ENCODE data around the gene LDLRAD4. TPM values are rescaled to one million over a fixed set of nuclear protein-coding genes. Genes with fewer than 3 reads are reported as not detected.

LDLRAD4 gene
- total RNA-seq, 2 experiments from 2014 or later, result 34.3 to 35.7 TPM

GRCh38 chr18:13382366-13382953 is 163.9 kb downstream of the LDLRAD4 start:
- peak overlapping the region; percentile 73 for H3K4me3 Mint-ChIP-seq
- H3K4me1 Mint-ChIP-seq (ENCODE audit: low read depth), result peaks cover 51% of the 10 kb centered on the region
- ChIA-PET POLR2A (interaction anchor here (1.0 kb wide), 1 partner anchor 108 kb away, joined by 5 read pairs; no protein-coding TSS in a partner anchor), CTCF (interaction anchor here (1.7 to 5.9 kb wide), 3 partner anchors 12 to 166 kb away, joined by 5 to 33 read pairs (median 10); no protein-coding TSS in a partner anchor)
- H3K9me3 Mint-ChIP-seq (ENCODE audit: insufficient read depth), result no peaks in the 10 kb centered on the region
- peak; percentile 59 for ATAC-seq
- no peaks in the 10 kb centered on the region for H3K36me3 Mint-ChIP-seq (ENCODE audit: low read depth)
- DNase-seq, result peak; percentile 49
- H3K27me3 Mint-ChIP-seq (ENCODE audit: low read depth), result no peaks in the 10 kb centered on the region
- H3K27ac Mint-ChIP-seq, result peak overlapping the region; percentile 92

- H3K9me3 Mint-ChIP-seq (ENCODE audit: insufficient read depth), result no peaks in the 10 kb centered on the region
- peaks cover 43% of the 10 kb centered on the region for H3K4me1 Mint-ChIP-seq (ENCODE audit: low read depth)
- H3K27me3 Mint-ChIP-seq (ENCODE audit: low read depth), result no peaks in the 10 kb centered on the region
- no peak for DNase-seq
- peak overlapping the region; percentile 92 for H3K27ac Mint-ChIP-seq
- peak overlapping the region; percentile 1 for H3K4me3 Mint-ChIP-seq
- H3K36me3 Mint-ChIP-seq (ENCODE audit: low read depth), result no peaks in the 10 kb centered on the region
- ChIA-PET CTCF (interaction anchor here (1.7 kb wide), 1 partner anchor 167 kb away, joined by 10 read pairs; no protein-coding TSS in a partner anchor), POLR2A (interaction anchor here (0.6 kb wide), 1 partner anchor 965 kb away, joined by 3 read pairs; no protein-coding TSS in a partner anchor)
- ATAC-seq, result no peak
These were observed 164.6 kb downstream of the LDLRAD4 start for GRCh38 chr18:13382954-13383827.

- no peak for DNase-seq
- ATAC-seq, result no peak
- Mint-ChIP-seq H3K4me3 (no peak overlapping the region), H3K4me1 (ENCODE audit: low read depth) (peaks cover 12% of the 10 kb centered on the region), H3K27me3 (ENCODE audit: low read depth) (no peaks in the 10 kb centered on the region), H3K36me3 (ENCODE audit: low read depth) (no peaks in the 10 kb centered on the region), H3K9me3 (ENCODE audit: insufficient read depth) (no peaks in the 10 kb centered on the region), H3K27ac (no peak overlapping the region)
- ChIA-PET POLR2A (no interaction called here), CTCF (no interaction called here)
These were observed 168.6 kb downstream of the LDLRAD4 start for GRCh38 chr18:13386891-13387801.

DNA sequence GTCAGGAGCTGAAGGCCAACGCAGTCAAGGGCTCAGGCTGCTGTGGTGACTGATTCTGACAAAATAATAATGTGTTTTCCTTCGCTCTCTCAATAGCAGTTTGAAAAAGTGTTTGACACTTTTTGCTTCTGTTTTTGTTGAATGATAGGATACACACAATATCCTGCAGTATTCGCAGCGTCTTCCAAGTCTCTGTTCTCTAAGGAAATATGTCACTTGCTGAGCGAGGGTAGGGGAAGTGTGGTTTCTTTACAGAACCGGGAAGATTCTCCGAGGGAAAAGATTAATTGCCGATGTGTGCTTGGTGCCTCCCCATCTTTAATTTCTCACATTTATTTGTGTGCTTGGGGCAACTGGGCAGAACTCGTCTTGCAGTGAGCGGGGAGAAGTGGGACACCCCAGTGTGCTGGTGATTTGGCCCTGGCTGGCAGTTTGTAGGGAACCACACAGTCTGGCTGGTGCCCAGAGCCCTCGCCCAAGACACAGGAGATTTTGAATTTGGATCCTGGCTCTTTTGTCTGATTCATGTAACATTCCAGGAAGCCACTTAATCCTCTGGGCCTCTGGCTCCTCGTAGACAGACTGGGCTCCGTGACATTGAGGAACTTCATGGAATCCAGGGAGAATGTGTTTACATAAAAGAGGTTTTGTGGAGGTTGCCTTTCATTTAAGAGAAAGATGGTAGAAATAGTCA is 169.4 kb downstream of the LDLRAD4 start:
- POLR2A ChIA-PET, result no interaction called here
- no peak for ATAC-seq
- Mint-ChIP-seq H3K36me3 (ENCODE audit: low read depth) (no peaks in the 10 kb centered on the region), H3K27me3 (ENCODE audit: low read depth) (no peaks in the 10 kb centered on the region), H3K9me3 (ENCODE audit: insufficient read depth) (no peaks in the 10 kb centered on the region), H3K4me1 (ENCODE audit: low read depth) (peaks cover 4% of the 10 kb centered on the region), H3K27ac (no peak overlapping the region), H3K4me3 (no peak overlapping the region)
- CTCF ChIA-PET, result no interaction called here
- DNase-seq, result no peak

DNA sequence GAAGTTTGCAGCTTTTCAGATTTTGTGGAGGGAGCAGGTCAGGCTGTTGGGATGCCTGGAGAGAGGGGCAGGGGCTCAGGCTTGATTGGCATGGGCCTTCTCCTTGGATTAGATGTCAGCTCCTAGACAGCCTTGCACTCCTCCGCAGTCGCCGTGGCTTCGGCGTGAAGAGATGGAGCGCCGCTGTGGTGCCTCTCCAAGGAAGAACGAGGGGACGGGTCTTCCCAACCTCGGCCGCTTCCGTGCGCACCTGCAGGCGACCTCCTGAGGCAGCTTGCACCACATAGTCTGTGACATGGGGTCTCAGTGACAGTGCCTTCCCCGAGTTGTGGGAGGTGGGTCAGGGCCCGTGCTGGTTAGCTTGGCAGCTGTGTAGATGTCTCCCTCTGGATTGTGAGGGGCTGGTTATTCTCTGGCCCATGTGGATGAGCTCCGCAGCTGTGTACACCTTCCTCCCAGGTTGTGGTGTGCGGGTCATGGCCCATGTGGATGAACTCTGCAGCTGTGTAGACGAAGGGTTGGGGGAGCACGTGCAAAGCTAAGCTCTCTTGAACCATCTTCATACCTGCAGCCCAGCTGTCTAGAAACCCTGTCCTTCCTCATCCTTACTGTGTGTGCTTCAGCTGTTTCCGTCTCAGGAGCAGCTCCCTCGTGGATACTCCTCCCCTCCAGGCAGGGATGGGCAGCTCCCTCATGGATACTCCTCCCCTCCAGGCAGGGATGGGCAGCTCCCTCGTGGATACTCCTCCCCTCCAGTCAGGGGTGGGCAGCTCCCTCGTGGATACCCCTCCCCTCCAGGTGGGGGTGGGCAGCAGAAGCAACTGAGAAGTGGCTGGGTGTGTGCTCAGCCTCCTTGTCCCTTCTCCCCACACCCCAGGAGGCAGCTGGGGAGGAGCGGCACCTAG is 170.3 kb downstream of the LDLRAD4 start:
- ChIA-PET POLR2A (no interaction called here), CTCF (no interaction called here)
- ATAC-seq, result peak; percentile 17
- H3K4me3 Mint-ChIP-seq, result no peak overlapping the region
- no peaks in the 10 kb centered on the region for H3K27me3 Mint-ChIP-seq (ENCODE audit: low read depth)
- peaks cover 4% of the 10 kb centered on the region for H3K4me1 Mint-ChIP-seq (ENCODE audit: low read depth)
- no peak for DNase-seq
- peak overlapping the region; percentile 63 for H3K27ac Mint-ChIP-seq
- H3K36me3 Mint-ChIP-seq (ENCODE audit: low read depth), result no peaks in the 10 kb centered on the region
- H3K9me3 Mint-ChIP-seq (ENCODE audit: insufficient read depth), result no peaks in the 10 kb centered on the region

DNA sequence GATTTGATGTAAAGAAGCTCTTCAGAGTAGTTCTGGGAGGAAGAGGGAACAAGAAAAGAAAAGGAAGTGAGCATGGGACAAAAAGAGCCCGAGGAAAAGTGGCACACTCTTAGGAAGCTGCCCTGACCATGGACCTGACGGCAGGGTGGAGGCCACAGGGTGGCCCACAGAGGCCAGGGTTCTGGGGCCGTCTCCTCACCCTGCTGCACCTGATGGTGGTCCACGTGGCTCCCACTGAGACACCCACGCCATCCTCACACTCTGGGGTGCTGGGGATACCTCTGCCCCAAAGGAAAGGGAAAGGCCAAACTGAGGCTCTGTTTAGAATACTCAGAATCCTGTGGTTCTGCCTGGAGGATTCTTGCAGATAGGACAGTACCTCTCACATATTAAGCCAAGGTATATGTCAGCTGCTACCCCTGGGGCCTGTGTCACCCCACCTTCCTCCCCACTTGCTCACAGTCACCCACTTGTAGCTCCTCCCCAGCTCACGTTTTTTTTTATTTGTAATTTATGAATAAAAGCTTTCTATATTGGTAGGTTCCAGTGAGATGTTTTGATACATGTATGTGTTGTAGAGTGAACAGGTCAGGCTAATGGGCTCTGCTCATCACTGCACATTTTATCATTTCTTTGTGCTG is 171.1 kb downstream of the LDLRAD4 start:
- Mint-ChIP-seq H3K27me3 (ENCODE audit: low read depth) (no peaks in the 10 kb centered on the region), H3K4me1 (ENCODE audit: low read depth) (peaks cover 5% of the 10 kb centered on the region), H3K9me3 (ENCODE audit: insufficient read depth) (no peaks in the 10 kb centered on the region), H3K36me3 (ENCODE audit: low read depth) (no peaks in the 10 kb centered on the region), H3K27ac (peak overlapping the region; percentile 63), H3K4me3 (no peak overlapping the region)
- ATAC-seq (no peak), DNase-seq (no peak)
- CTCF ChIA-PET, result no interaction called here
- POLR2A ChIA-PET, result no interaction called here

- no peak for DNase-seq
- CTCF ChIA-PET, result no interaction called here
- no peak for ATAC-seq
- H3K27ac Mint-ChIP-seq, result no peak overlapping the region
- H3K36me3 Mint-ChIP-seq (ENCODE audit: low read depth), result no peaks in the 10 kb centered on the region
- POLR2A ChIA-PET, result no interaction called here
- H3K4me3 Mint-ChIP-seq, result no peak overlapping the region
- H3K27me3 Mint-ChIP-seq (ENCODE audit: low read depth), result no peaks in the 10 kb centered on the region
- H3K9me3 Mint-ChIP-seq (ENCODE audit: insufficient read depth), result no peaks in the 10 kb centered on the region
- peaks cover 8% of the 10 kb centered on the region for H3K4me1 Mint-ChIP-seq (ENCODE audit: low read depth)
These were observed 171.6 kb downstream of the LDLRAD4 start for GRCh38 chr18:13390196-13390595.

DNA sequence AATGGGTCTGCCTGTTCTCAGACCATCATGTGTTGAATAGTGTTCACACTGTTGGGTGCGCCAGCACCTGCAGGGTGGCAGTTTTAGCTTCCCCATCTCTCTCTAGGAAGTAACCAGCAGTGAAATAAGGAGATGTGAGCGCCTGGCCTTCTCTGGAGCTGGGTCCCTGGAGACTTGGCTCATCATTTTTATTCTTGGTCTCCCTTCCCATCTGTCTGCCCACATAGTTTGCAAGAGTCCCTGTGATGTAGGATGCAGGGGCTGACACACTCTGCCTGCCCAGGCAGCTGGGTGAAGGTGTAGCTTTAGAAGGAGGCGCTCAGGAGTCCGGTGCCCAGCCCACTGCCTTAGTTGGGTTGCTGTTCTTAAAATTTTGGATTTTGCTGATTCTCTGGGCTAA is 172.2 kb downstream of the LDLRAD4 start:
- Mint-ChIP-seq H3K4me3 (no peak overlapping the region), H3K27ac (no peak overlapping the region), H3K9me3 (ENCODE audit: insufficient read depth) (no peaks in the 10 kb centered on the region), H3K4me1 (ENCODE audit: low read depth) (peaks cover 8% of the 10 kb centered on the region), H3K27me3 (ENCODE audit: low read depth) (no peaks in the 10 kb centered on the region), H3K36me3 (ENCODE audit: low read depth) (no peaks in the 10 kb centered on the region)
- ChIA-PET POLR2A (no interaction called here), CTCF (no interaction called here)
- DNase-seq (no peak), ATAC-seq (no peak)

- Mint-ChIP-seq H3K27me3 (ENCODE audit: low read depth) (no peaks in the 10 kb centered on the region), H3K36me3 (ENCODE audit: low read depth) (no peaks in the 10 kb centered on the region), H3K9me3 (ENCODE audit: insufficient read depth) (no peaks in the 10 kb centered on the region), H3K4me1 (ENCODE audit: low read depth) (peaks cover 8% of the 10 kb centered on the region), H3K27ac (no peak overlapping the region), H3K4me3 (no peak overlapping the region)
- ATAC-seq, result no peak
- CTCF ChIA-PET, result no interaction called here
- POLR2A ChIA-PET, result no interaction called here
- DNase-seq, result no peak
These were observed 173.6 kb downstream of the LDLRAD4 start for GRCh38 chr18:13392029-13392750.

DNA sequence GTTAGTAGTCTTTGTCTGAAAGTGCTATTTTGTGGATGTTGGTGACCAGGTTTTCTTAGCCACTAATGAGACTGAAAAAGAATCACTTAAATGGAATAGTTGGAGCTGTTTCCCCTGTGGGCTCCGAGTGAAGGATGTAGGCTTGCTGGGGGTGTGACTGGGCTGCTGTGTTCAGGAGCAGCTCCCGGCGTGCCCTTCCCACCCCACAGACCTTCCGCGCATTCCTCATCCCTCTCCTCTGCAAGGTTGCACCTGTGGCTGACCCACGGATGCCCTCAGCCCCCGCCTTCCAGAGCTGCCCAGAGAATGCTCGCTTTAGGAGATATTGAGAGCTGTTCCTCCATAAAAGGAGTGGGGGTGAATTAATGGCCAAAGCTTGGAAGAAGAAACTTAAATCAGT is 174.3 kb downstream of the LDLRAD4 start:
- H3K9me3 Mint-ChIP-seq (ENCODE audit: insufficient read depth), result no peaks in the 10 kb centered on the region
- H3K27ac Mint-ChIP-seq, result no peak overlapping the region
- H3K4me1 Mint-ChIP-seq (ENCODE audit: low read depth), result peaks cover 8% of the 10 kb centered on the region
- ATAC-seq (no peak), DNase-seq (no peak)
- H3K36me3 Mint-ChIP-seq (ENCODE audit: low read depth), result no peaks in the 10 kb centered on the region
- ChIA-PET POLR2A (no interaction called here), CTCF (no interaction called here)
- H3K4me3 Mint-ChIP-seq, result no peak overlapping the region
- H3K27me3 Mint-ChIP-seq (ENCODE audit: low read depth), result no peaks in the 10 kb centered on the region

Measured in activated CD8-positive, alpha-beta T cell treated with anti-CD3 and anti-CD28 coated beads, Interleukin-2, amount 10 ng/mL, durations not matched to agents 7 days and 5 days (primary cell).